Suprapubic skin (tissue), 4 donors: ENCODE measurements around the gene SLC29A3.

Experiments
- EP300 ChIP-seq: sonication (generic); formaldehyde crosslinking; IDR thresholded peaks from one replicate; pipeline ENCODE4 v1.6.1; 2017; ENCODE audit warnings: antibody characterized with exemption
- POLR2A ChIP-seq, 2 donors: fragments of 450-650 bp; IDR thresholded peaks; one replicate each; pipeline ENCODE4 v1.6.1; 2017; ENCODE audit warnings: antibody characterized with exemption in 2 of 2, mild to moderate bottlenecking in 2 of 2, moderate library complexity in 2 of 2
- POLR2AphosphoS5 ChIP-seq, 3 donors: sonication (generic); formaldehyde crosslinking; IDR thresholded peaks; one replicate each; pipeline ENCODE4 v1.6.1; 2017; ENCODE audit warnings: antibody characterized with exemption in 3 of 3
- TF ChIP-seq, protein P1 (sequence below), 2 donors: fragments of 200-600 bp in 1 of 2; fragments of 450-650 bp in 1 of 2; sonication (generic) in 1 of 2; IDR thresholded peaks; one replicate each; pipeline ENCODE4 v1.5.1; 2016 to 2019; ENCODE audit warnings: antibody characterized with exemption in 2 of 2, mild to moderate bottlenecking in 1 of 2, moderate library complexity in 1 of 2

DNA sequence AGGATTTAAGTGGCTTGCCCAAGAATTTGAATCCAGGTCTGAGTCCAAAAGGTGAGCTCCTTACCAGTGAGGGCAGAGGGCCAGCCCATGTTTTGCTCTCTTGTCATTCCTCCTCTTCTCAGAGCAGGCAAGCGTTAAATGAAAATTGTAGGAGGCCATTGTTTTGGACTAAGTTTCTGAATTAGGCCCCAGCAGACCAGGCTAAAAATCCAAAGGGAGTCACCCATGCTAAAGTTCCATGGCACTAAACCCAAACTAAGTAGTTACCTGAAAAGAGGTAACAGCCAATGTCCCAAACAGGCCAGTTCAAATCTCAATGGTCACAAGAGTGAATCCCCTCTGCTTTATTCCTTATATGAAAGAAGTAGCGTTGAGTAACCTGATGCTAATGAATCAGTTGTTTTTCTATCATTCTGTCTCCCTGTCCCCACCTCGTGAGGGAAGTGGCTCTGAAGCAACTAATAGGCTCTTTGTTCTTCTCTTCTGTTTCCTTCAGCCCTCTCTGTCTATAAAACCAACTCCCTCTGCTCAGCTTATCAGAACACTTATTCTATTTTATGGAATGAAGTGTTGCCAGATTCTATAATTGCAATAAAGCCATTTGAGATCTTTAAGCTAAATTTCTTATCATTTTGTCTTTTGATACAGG, 60.2 kb downstream of the SLC29A3 start:
- TF ChIP-seq POLR2AphosphoS5 (IDR thresholded peaks at IDR 0.05) (no peak), POLR2A (IDR thresholded peaks at IDR 0.05) (no peak), EP300 (no peak)
- TF ChIP-seq, protein P1, sequence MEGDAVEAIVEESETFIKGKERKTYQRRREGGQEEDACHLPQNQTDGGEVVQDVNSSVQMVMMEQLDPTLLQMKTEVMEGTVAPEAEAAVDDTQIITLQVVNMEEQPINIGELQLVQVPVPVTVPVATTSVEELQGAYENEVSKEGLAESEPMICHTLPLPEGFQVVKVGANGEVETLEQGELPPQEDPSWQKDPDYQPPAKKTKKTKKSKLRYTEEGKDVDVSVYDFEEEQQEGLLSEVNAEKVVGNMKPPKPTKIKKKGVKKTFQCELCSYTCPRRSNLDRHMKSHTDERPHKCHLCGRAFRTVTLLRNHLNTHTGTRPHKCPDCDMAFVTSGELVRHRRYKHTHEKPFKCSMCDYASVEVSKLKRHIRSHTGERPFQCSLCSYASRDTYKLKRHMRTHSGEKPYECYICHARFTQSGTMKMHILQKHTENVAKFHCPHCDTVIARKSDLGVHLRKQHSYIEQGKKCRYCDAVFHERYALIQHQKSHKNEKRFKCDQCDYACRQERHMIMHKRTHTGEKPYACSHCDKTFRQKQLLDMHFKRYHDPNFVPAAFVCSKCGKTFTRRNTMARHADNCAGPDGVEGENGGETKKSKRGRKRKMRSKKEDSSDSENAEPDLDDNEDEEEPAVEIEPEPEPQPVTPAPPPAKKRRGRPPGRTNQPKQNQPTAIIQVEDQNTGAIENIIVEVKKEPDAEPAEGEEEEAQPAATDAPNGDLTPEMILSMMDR (IDR thresholded peaks at IDR 0.05), result no peak
